Esophagus squamous epithelium (tissue), 4 donors: ENCODE measurements around the gene TRMT44.

ENCODE experiments used
- CTCF ChIP-seq, 6 experiments: fragments of 450-650 bp in 4 of 6; fragments of 200-600 bp in 2 of 6; sonication (generic) in 2 of 6; IDR thresholded peaks; one replicate each; pipeline ENCODE4 v1.5.1; 2016 to 2019; ENCODE audit warnings: antibody characterized with exemption in 6 of 6, mild to moderate bottlenecking in 4 of 6, moderate library complexity in 4 of 6
- POLR2A ChIP-seq, 4 donors: fragments of 450-650 bp; IDR thresholded peaks; one replicate each; pipeline ENCODE4 v1.6.1; 2017; ENCODE audit warnings: antibody characterized with exemption in 4 of 4, mild to moderate bottlenecking in 4 of 4, moderate library complexity in 3 of 4

- TF ChIP-seq CTCF (IDR thresholded peaks at IDR 0.05) (no peak), POLR2A (IDR thresholded peaks at IDR 0.05) (no peak)
Observed at GRCh38 chr4:8473920-8474590, 33.5 kb downstream of the TRMT44 start.
